GM18526 (cell line): ENCODE results near the gene DLK2.

Experiments used
- POLR2A ChIP-seq: IDR thresholded peaks from 3 replicates; pipeline ENCODE4 v1.6.1; 2011; ENCODE audit not compliant: insufficient read length; ENCODE audit errors: extremely low read depth

Gene DLK2

DNA sequence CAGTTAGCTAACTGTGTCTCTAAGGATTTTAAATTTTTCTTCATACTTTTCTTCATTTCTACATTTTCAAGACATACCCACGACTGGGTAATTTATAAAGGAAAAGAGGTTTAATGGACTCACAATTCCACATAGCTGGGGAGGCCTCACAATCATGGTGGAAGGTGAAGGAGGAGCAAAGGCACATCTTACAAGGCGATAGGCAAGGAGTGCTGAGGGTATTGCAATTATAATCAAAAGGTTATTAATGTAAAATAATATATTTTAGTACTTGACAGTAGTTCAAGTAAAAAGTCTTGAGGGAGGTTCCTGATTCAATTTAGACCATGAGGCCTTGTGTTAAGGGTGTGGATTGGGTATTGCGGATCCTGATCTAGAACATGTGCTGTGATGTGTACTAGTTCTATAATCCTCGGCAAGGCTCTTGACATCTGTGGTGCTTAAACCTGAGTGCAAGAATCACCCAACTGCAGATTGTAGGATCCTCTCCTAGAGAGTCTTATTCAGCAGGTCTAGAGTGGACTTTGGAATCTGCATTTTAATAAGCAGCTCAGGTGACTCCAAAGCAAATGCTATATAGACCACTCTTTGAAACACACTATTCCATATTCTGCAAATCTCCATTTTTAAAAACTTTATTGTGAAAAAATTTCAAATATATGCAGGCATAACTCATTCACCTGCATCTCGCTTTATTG, 35.2 kb downstream of the DLK2 start:
- TF ChIP-seq POLR2A: no peak

DNA sequence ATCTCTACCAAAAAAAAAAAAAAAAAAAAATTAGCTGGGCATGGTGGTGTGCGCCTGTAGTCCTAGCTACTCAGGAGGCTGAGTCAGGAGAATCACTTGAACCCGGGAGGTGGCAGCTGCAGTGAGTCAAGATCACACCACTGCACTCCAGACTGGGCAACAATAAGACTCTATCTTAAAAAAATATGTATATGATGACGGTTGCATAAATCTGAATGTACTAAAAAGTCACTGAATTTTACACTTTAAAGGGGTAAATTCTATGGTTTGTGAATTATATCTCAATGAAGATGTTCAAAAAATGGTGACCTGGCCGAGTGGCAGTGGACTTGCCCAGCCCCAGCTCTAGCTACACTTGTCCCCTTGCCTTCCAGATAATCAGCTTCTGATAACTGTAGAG, 38.4 kb downstream of the DLK2 start:
- no peak for TF ChIP-seq POLR2A

DNA sequence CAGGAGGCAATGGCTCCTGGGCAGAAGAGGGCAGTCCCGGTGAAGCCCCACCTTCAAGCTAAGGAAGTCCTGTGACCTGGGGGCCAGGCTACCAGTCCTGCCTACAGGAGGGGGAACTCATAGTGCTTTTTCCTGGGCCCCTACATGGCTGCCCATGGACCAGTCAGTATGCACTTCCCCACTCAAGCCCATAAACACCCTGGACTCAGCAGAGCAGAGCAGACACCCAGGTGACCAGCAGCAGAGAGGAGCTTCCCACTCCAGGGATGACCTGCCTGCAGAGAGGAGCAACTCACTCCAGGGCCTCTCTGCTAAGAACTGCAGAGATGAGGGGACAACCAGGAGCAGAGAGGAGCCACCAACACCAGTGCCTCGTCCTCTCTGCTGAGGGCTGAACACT, 42.3 kb downstream of the DLK2 start:
- TF ChIP-seq POLR2A: no peak

DNA sequence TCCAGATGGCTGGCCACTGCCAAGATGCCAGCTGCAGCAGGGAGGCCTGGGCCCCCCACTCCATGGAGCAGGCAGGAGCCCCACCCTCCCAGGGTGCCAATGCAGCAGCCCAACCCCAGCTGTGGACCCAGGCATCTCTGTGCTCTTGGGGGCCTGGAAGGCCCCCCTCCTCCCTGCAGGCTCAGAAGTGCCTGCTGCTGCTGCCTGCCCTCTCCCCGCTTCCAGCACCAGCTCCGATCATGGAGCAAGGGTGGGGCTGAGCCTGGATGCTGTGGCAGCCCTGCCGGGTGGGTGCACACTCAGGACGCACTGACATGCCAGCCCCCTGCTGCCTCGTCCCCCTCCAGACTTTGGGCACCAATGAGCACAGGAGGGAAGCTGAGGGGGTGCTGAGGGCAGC, 42.8 kb downstream of the DLK2 start:
- TF ChIP-seq POLR2A: no peak

DNA sequence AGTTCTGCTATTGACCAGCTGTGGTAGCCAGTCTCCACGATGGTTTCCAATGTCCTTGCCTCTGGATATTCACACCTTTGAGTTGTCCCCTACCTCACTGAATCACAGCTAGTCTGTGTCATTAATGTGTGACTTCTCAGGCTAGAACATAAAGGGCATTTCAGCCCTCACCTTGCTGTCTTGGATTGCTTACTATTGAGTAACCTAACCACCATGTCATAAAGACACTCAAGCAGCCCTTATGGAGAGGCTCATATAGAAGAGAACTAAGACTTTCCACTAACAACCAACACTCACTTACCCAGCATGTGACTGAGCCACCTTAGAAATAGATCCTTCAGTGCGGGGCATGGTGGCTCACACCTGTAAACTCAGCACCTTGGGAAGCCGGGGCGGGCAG, 47.1 kb downstream of the DLK2 start:
- no peak for TF ChIP-seq POLR2A

DNA sequence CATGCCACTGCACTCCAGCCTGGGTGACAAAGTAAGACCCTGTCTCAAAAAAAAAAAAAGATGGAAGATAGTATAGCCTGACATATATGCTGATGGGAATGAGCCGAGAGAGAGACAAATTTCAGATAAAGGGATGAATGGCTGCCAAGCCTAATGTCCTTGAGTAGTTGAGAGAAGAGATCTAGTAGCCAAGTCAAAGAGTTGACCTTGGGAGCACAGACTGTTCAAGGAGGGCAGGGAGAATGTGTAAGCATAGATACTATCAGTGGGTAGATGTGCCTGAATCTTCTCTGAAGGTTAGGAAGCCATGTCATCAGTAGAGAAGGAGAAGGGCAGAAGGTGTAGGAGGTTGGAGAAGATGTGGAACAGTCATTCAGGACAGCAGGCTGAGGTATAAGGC, 48.1 kb downstream of the DLK2 start:
- TF ChIP-seq POLR2A: no peak

DNA sequence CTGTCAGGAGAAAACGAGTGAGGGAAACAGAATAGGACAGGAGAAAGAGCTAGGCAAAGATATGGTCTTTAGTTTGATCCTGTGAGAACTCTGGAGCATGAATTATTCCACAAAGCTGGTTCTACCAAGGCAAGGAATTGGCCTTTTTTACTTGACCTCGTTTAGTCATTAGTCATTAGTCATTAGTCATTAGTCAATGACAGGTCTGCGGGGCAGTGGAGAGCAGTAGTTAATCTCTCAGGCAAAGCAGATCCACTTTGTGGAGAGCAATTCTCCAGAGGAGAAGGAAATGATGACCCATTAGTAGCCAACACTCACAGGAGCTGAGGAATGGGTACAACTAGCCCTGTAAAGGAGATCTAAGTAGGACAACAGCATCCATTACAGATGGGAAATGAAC, 50.0 kb downstream of the DLK2 start:
- TF ChIP-seq POLR2A: no peak

DNA sequence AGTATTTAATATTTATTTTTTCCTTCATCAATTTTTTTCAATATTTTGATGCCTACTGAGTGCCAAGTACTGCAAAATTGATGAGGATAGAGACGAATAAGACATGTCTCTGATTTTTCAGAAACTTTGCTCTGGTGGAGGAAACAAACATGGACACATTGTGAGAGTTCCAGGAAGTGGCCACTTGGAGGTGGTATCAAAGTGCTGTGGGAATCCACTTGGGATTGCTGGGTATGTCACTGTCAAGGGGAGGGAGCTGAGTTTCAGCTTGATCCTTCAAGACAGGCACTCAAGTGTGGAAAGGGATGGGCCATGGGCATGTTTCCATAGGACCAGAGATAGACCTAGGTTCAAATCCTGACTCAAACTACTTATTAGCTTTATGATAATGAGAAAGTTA, 52.5 kb downstream of the DLK2 start:
- no peak for TF ChIP-seq POLR2A

DNA sequence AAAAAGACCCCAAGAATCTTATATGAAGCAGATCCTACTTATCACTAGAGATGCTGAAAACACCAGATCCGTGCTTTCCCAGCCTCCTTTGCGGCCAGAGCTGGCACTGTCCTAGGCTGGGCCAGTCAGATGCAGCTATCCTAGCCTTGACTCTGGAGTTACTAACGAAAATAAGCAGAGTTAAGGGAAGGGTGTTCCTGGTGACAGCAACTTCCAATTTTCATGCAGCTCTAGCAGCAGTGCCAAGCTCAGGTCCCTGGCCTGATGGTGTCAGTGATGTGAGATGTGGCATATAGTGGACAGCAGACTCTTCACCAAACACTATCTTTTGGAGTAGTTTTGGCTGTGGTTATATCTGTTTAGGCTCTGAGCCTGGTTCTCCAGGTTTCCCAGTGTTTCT, 53.6 kb downstream of the DLK2 start:
- TF ChIP-seq POLR2A: no peak
